K562 (cell line): Measurements from ENCODE around the gene FAM217B. TPM values are rescaled to one million over a fixed set of nuclear protein-coding genes. Genes with fewer than 3 reads are reported as not detected.

ENCODE experiments used
- ATF1 ChIP-seq, 2 experiments: fragments of 450-650 bp in 1 of 2; IDR thresholded peaks; 2 replicates each; pipeline ENCODE4 v1.6.1; 2016; ENCODE audit warnings: missing compliant biosample characterization in 1 of 2, missing genetic modification characterization in 1 of 2
- CREB3 ChIP-seq: fragments of 450-650 bp; conservative IDR thresholded peaks from 2 replicates; pipeline ENCODE4 v1.6.1; 2016; ENCODE audit warnings: missing genetic modification characterization, low read depth, mild to moderate bottlenecking, missing compliant biosample characterization, moderate library complexity
- CREB3L1 ChIP-seq: fragments of 450-650 bp; IDR thresholded peaks from 2 replicates; pipeline ENCODE4 v1.6.1; 2014; ENCODE audit warnings: low read depth, mild to moderate bottlenecking, moderate library complexity, borderline replicate concordance
- ELF1 ChIP-seq: fragments of 200-800 bp; sonication (Bioruptor generic); IDR thresholded peaks from 2 replicates; pipeline ENCODE4 v1.6.1; 2016; ENCODE audit warnings: missing genetic modification characterization, missing compliant biosample characterization
- ELF2 ChIP-seq: fragments of 250-450 bp; sonication (Bioruptor Pico); IDR thresholded peaks from 2 replicates; pipeline ENCODE4 v1.5.0; 2021; ENCODE audit warnings: mild to moderate bottlenecking
- EP400 ChIP-seq: fragments of 450-650 bp; IDR thresholded peaks from 2 replicates; pipeline ENCODE4 v1.6.1; 2017; ENCODE audit warnings: antibody characterized with exemption, mild to moderate bottlenecking, moderate library complexity
- HNRNPK ChIP-seq: fragments of 200-400 bp; formaldehyde crosslinking; IDR thresholded peaks from one replicate; pipeline ENCODE4 v1.6.1; 2018; ENCODE audit warnings: mild to moderate bottlenecking, low read depth, low read length; ENCODE audit not compliant: poor library complexity, severe bottlenecking
- KDM5B ChIP-seq: fragments of 200-600 bp; sonication (generic); IDR thresholded peaks from 2 replicates; pipeline ENCODE4 v1.6.1; 2012; ENCODE audit warnings: low read depth, mild to moderate bottlenecking, moderate library complexity, low read length, control low read depth, inconsistent platforms; ENCODE audit not compliant: insufficient replicate concordance
- KLF1 ChIP-seq: fragments of 450-650 bp; IDR thresholded peaks from 2 replicates; pipeline ENCODE4 v1.6.1; 2016; ENCODE audit warnings: missing genetic modification characterization, missing compliant biosample characterization
- NBN ChIP-seq: fragments of 450-650 bp; IDR thresholded peaks from 2 replicates; pipeline ENCODE4 v1.6.1; 2016; ENCODE audit warnings: low read depth, mild to moderate bottlenecking
- NCOR1 ChIP-seq: fragments of 450-650 bp; IDR thresholded peaks from 2 replicates; pipeline ENCODE4 v1.6.1; 2016; ENCODE audit warnings: mild to moderate bottlenecking, moderate library complexity
- NONO ChIP-seq, 2 experiments: fragments of 200-400 bp in 1 of 2; fragments of 450-650 bp in 1 of 2; formaldehyde crosslinking in 1 of 2; IDR thresholded peaks; 2 replicates each; pipeline ENCODE4 v1.6.1; 2017; ENCODE audit warnings: low read depth in 2 of 2, mild to moderate bottlenecking in 2 of 2, moderate library complexity in 2 of 2, low read length in 1 of 2
- NR4A1 ChIP-seq, 2 experiments: fragments of 250-450 bp in 1 of 2; fragments of 450-650 bp in 1 of 2; sonication (Bioruptor Pico) in 1 of 2; IDR thresholded peaks; 2 replicates each; pipeline versions ENCODE4 v1.4.0 to v1.6.1; 2016 to 2020; ENCODE audit warnings: mild to moderate bottlenecking in 2 of 2, missing compliant biosample characterization in 1 of 2, missing genetic modification characterization in 1 of 2, moderate library complexity in 1 of 2
- POLR2AphosphoS5 ChIP-seq: IDR thresholded peaks from 2 replicates; pipeline ENCODE4 v1.6.1; 2011; ENCODE audit warnings: mild to moderate bottlenecking, low read depth, low read length, moderate library complexity; ENCODE audit not compliant: control insufficient read depth, insufficient read depth
- SAP30 ChIP-seq: fragments of 200-600 bp; sonication (generic); IDR thresholded peaks from 2 replicates; pipeline ENCODE4 v1.6.1; 2012; ENCODE audit warnings: borderline replicate concordance, low read depth, mild to moderate bottlenecking, moderate library complexity, low read length, control low read depth, inconsistent platforms; ENCODE audit not compliant: insufficient read depth, poor library complexity, severe bottlenecking
- SMAD4 ChIP-seq: fragments of 250-450 bp; sonication (Bioruptor Pico); conservative IDR thresholded peaks from 2 replicates; pipeline ENCODE4 v1.8.0; 2021; ENCODE audit warnings: inconsistent platforms, mild to moderate bottlenecking, moderate library complexity
- SPI1 ChIP-seq: IDR thresholded peaks from 2 replicates; pipeline ENCODE4 v1.6.1; 2011; ENCODE audit warnings: low read depth, low read length, control low read depth, borderline replicate concordance
- TAF9B ChIP-seq: fragments of 450-650 bp; IDR thresholded peaks from 2 replicates; pipeline ENCODE4 v1.6.1; 2018; ENCODE audit warnings: mild to moderate bottlenecking; ENCODE audit not compliant: partially characterized antibody
- YY1 ChIP-seq, 3 experiments: IDR thresholded peaks; 2 replicates each; pipeline ENCODE4 v1.6.1; 2011; ENCODE audit warnings: low read length in 2 of 3, mild to moderate bottlenecking in 2 of 3, moderate library complexity in 2 of 3, borderline replicate concordance in 1 of 3, control low read depth in 1 of 3, low read depth in 1 of 3; ENCODE audit not compliant: insufficient read depth in 3 of 3, insufficient replicate concordance in 2 of 3, control insufficient read depth in 1 of 3, insufficient read length in 1 of 3; ENCODE audit errors: extremely low read depth in 1 of 3
- ZBTB9 ChIP-seq: fragments of 450-650 bp; formaldehyde crosslinking; IDR thresholded peaks from 2 replicates; pipeline ENCODE4 v1.4.0; 2020; ENCODE audit warnings: mild to moderate bottlenecking, moderate library complexity
- ZNF778 ChIP-seq: fragments of 450-650 bp; formaldehyde crosslinking; IDR thresholded peaks from 2 replicates; pipeline ENCODE4 v1.4.0; 2020; ENCODE audit warnings: mild to moderate bottlenecking, moderate library complexity
- polyA plus RNA-seq, 8 experiments: library from polyadenylated mRNA; depleted of rRNA in 4 of 8; stranded (reverse) in 5 of 8; unstranded in 3 of 8; fragments of >200 nt; fragmentation: Nextera tagmentation in 2 of 8; fragmentation: Illumina TruSeq in 1 of 8; extraction: Ambion mirVana in 2 of 8; extraction: Trizol in 1 of 8; gene quantifications; 2 replicates each; pipeline versions ENCODE4 v1.2.1 to v1.2.3, GENCODE V29; 2011 to 2014; ENCODE audit warnings: inconsistent platforms in 1 of 8, missing spikeins in 1 of 8
- total RNA-seq, 7 experiments: library from RNA; depleted of rRNA in 6 of 7; stranded (reverse); fragments of >200 nt in 6 of 7; fragmentation: Illumina TruSeq in 2 of 7; extraction: Trizol in 2 of 7; gene quantifications; 2 replicates each; pipeline versions ENCODE4 v1.2.1 to v1.2.3, GENCODE V29; 2011 to 2021; ENCODE audit warnings: low replicate concordance in 1 of 7

FAM217B gene
- total and polyA plus RNA-seq, 9 of the 15 experiments (the other 6 are each of a cell fraction or from before 2014, with no cell fraction given): 4.8 to 11.4 (median 6.9) TPM

GRCh38 chr20:59940129-59940955 is at the start of gene FAM217B, which contains the start of gene PPP1R3D (continued):
- TF ChIP-seq NR4A1 (CRISPR knock-in tag; IDR thresholded peaks at IDR 0.05) (no peak), NR4A1 (tag; IDR thresholded peaks at IDR 0.05) (peak; percentile 82), EP400 (peak; percentile 76; the same call in 1 of the 2 replicates), ATF1 (CRISPR knock-in tag; IDR thresholded peaks at IDR 0.05) (no peak), ATF1 (tag; IDR thresholded peaks at IDR 0.05) (peak; percentile 93), SMAD4 (peak; percentile 62; the same call in 1 of the 2 replicates), TAF9B (peak; percentile 40), ZBTB9 (CRISPR knock-in tag) (peak; percentile 58; the same call in 1 of the 2 replicates), CREB3L1 (0 out of 2 replicates have a peak, but pooled peaks have one; percentile 40), ELF2 (CRISPR knock-in tag) (no peak), SAP30 (peak; percentile 33), NONO (IDR thresholded peaks at IDR 0.05; ENCODE audit: low read depth in 2 of 2, low read length in 1 of 2) (peak in 1 of 2 experiments; percentile 47; a peak in 1 of 4 replicates), NBN (peak; percentile 63; the same call in 1 of the 2 replicates), NCOR1 (no peak), ZNF778 (CRISPR knock-in tag) (no peak), SPI1 (peak; percentile 61; the same call in 1 of the 2 replicates), YY1 (IDR thresholded peaks at IDR 0.05; ENCODE audit: borderline replicate concordance in 1 of 3, control insufficient read depth in 1 of 3, extremely low read depth in 1 of 3, insufficient read depth in 3 of 3, insufficient read length in 1 of 3, insufficient replicate concordance in 2 of 3, low read depth in 1 of 3, low read length in 2 of 3) (peak in 2 of 3 experiments; percentile 47 to 65), CREB3 (tag) (peak; percentile 77), ELF1 (tag) (peak; percentile 66), POLR2AphosphoS5 (peak; percentile 38), HNRNPK (no peak), KLF1 (0 out of 2 replicates have a peak, but pooled peaks have one; percentile 22), KDM5B (peak; percentile 89)
